ENCODE data around the gene BPIFA1.

BPIFA1 gene

DNA sequence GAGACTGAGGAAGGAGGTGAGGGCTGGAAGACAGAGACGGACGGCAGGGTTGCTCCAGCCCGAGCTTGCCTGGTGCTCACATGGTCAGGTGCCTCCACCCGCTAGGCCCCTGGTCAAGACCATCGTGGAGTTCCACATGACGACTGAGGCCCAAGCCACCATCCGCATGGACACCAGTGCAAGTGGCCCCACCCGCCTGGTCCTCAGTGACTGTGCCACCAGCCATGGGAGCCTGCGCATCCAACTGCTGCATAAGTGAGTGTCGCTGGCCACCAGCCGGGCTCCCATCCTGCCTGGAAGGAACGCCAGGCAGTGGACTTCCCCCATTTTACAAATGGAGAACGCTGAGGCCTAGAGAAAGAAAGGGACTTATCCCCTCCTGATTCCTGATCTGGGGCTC is 55.1 kb downstream of the BPIFA1 start:
- TF ChIP-seq POLR2A (IDR thresholded peaks at IDR 0.05; ENCODE audit: low read depth, low read length) = no peak
- FAIRE-seq (no peak), DNase-seq (ENCODE audit: insufficient read length, low spot score) (no peak)

DNA sequence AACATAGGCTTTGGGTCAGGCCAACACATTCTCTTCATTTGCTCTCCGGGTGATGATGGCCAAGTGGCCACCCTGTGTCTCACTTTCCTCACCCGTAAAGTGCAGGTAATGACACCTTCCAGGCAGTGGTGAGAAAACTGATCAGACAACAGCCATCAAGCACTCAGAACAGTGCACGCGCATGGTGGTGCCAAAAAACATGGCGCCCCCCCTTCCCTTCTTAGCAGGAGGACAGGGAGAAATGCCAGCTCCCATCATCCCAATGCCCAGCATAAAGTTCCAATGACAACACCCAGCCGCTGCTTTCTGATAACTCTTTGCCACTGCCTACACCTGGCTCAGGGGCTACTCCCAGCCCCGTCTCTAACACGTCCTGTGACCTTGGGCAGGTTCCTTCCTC is 55.6 kb downstream of the BPIFA1 start:
- FAIRE-seq = no peak

GRCh38 chr20:33291830-33292355 is 56.1 kb downstream of the BPIFA1 start:
- FAIRE-seq (no peak), DNase-seq (ENCODE audit: insufficient read length, low spot score) (peak; percentile 54)
- TF ChIP-seq POLR2A (IDR thresholded peaks at IDR 0.05; ENCODE audit: low read depth, low read length) = no peak

More for the DNA sequence above, 55.6 kb downstream of the BPIFA1 start:
- no peak for TF ChIP-seq POLR2A (IDR thresholded peaks at IDR 0.05; ENCODE audit: low read depth, low read length)
- no peak for DNase-seq (ENCODE audit: insufficient read length, low spot score)
